Liver (tissue), 9 donors: Measurements from ENCODE around the gene SLIT3. TPM values are rescaled to one million over a fixed set of nuclear protein-coding genes. Genes with fewer than 3 reads are reported as not detected.

Experiments used
- DNase-seq: peaks from one replicate; pipeline ENCODE4 v3.0.0-alpha.2; 2017; ENCODE audit warnings: low spot score
- H3K27ac ChIP-seq, 2 donors: one replicate each; pipeline ENCODE4 v1.7.0; 2013; ENCODE audit warnings: inconsistent platforms in 2 of 2, low read length in 2 of 2, control low read depth in 1 of 2, low read depth in 1 of 2, mild to moderate bottlenecking in 1 of 2
- H3K27me3 ChIP-seq, 4 donors: one replicate each; pipeline versions ENCODE4 v1.6.1 to v1.7.0; 2013; ENCODE audit warnings: low read length in 3 of 4, inconsistent platforms in 1 of 4, mild to moderate bottlenecking in 1 of 4, moderate library complexity in 1 of 4; ENCODE audit not compliant: control insufficient read depth in 4 of 4, insufficient read depth in 4 of 4
- H3K36me3 ChIP-seq, 4 donors: one replicate each; pipeline versions ENCODE4 v1.6.1 to v1.7.0; 2013; ENCODE audit warnings: low read length in 3 of 4, mild to moderate bottlenecking in 3 of 4, low read depth in 1 of 4, moderate library complexity in 1 of 4; ENCODE audit not compliant: control insufficient read depth in 4 of 4, insufficient read depth in 3 of 4
- H3K4me1 ChIP-seq, 4 donors: one replicate each; pipeline versions ENCODE4 v1.6.1 to v1.7.0; 2013; ENCODE audit warnings: low read length in 3 of 4, mild to moderate bottlenecking in 3 of 4, moderate library complexity in 1 of 4; ENCODE audit not compliant: control insufficient read depth in 4 of 4, insufficient read depth in 4 of 4
- H3K4me3 ChIP-seq, 3 donors: one replicate each; pipeline versions ENCODE4 v1.6.1 to v1.7.0; 2013; ENCODE audit warnings: low read length in 3 of 3, control low read depth in 1 of 3, low read depth in 1 of 3, mild to moderate bottlenecking in 1 of 3
- H3K9ac ChIP-seq, 2 donors: one replicate each; pipeline ENCODE4 v1.7.0; 2013; ENCODE audit warnings: low read length in 2 of 2, mild to moderate bottlenecking in 2 of 2, moderate library complexity in 2 of 2, control low read depth in 1 of 2, low read depth in 1 of 2
- H3K9me3 ChIP-seq, 4 donors: one replicate each; pipeline versions ENCODE4 v1.6.1 to v1.7.0; 2013; ENCODE audit warnings: low read length in 3 of 4; ENCODE audit not compliant: control insufficient read depth in 4 of 4
- FOXA1 ChIP-seq: IDR thresholded peaks from 2 replicates; pipeline ENCODE4 v1.6.1; 2016; ENCODE audit warnings: antibody characterized with exemption
- FOXA2 ChIP-seq: IDR thresholded peaks from 2 replicates; pipeline ENCODE4 v1.6.1; 2016; ENCODE audit warnings: antibody characterized with exemption
- GABPA ChIP-seq, 2 donors: IDR thresholded peaks in 1 of 2; conservative IDR thresholded peaks in 1 of 2; 2 replicates each; pipeline ENCODE4 v1.6.1; 2016; ENCODE audit warnings: antibody characterized with exemption in 2 of 2, mild to moderate bottlenecking in 1 of 2, moderate library complexity in 1 of 2
- HNF4A ChIP-seq, 2 donors: conservative IDR thresholded peaks; 2 replicates each; pipeline ENCODE4 v1.6.1; 2016; ENCODE audit warnings: antibody characterized with exemption in 2 of 2, mild to moderate bottlenecking in 2 of 2
- HNF4G ChIP-seq: IDR thresholded peaks from 2 replicates; pipeline ENCODE4 v1.6.1; 2016; ENCODE audit warnings: antibody characterized with exemption
- JUND ChIP-seq, 2 donors: IDR thresholded peaks; 2 replicates each; pipeline ENCODE4 v1.6.1; 2016; ENCODE audit warnings: antibody characterized with exemption in 2 of 2
- NR2F2 ChIP-seq: IDR thresholded peaks from 2 replicates; pipeline ENCODE4 v1.6.1; 2016; ENCODE audit warnings: antibody characterized with exemption
- RAD21 ChIP-seq, 2 donors: IDR thresholded peaks; 2 replicates each; pipeline ENCODE4 v1.6.1; 2016; ENCODE audit warnings: antibody characterized with exemption in 2 of 2, mild to moderate bottlenecking in 2 of 2
- RXRA ChIP-seq, 2 donors: IDR thresholded peaks; 2 replicates each; pipeline ENCODE4 v1.6.1; 2017 to 2018; ENCODE audit warnings: antibody characterized with exemption in 2 of 2, mild to moderate bottlenecking in 1 of 2
- SP1 ChIP-seq: IDR thresholded peaks from 2 replicates; pipeline ENCODE4 v1.6.1; 2018; ENCODE audit warnings: antibody characterized with exemption, mild to moderate bottlenecking
- TAF1 ChIP-seq: conservative IDR thresholded peaks from 2 replicates; pipeline ENCODE4 v1.6.1; 2016; ENCODE audit warnings: antibody characterized with exemption, mild to moderate bottlenecking
- YY1 ChIP-seq: IDR thresholded peaks from 2 replicates; pipeline ENCODE4 v1.6.1; 2016; ENCODE audit warnings: antibody characterized with exemption, mild to moderate bottlenecking
- WGBS: extraction: QIAGEN DNeasy Blood & Tissue Kit; methylation state at CpG from one replicate; pipeline ENCODE4 v1.1.7; 2013; 5-methylcytosine and 5-hydroxymethylcytosine counted together
- polyA plus RNA-seq, 2 donors: library from polyadenylated mRNA; stranded (reverse) in 1 of 2; unstranded in 1 of 2; fragments of 200-250 nt in 1 of 2; fragments of >200 nt in 1 of 2; fragmentation: Nextera tagmentation in 1 of 2; extraction: Ambion mirVana in 1 of 2; gene quantifications; one replicate each; pipeline versions ENCODE4 v1.2.1 to v1.2.3, GENCODE V29; 2013 to 2015
- total RNA-seq, 2 donors: library from RNA; depleted of rRNA; stranded (reverse); fragments of >200 nt; gene quantifications; one replicate each; pipeline ENCODE4 v1.2.3, GENCODE V29; 2014
- TF ChIP-seq, protein P1 (sequence below): IDR thresholded peaks from 2 replicates; pipeline ENCODE4 v1.6.1; 2016; ENCODE audit warnings: antibody characterized with exemption, mild to moderate bottlenecking
- TF ChIP-seq, protein P2 (sequence below): IDR thresholded peaks from 2 replicates; pipeline ENCODE4 v1.6.1; 2016; ENCODE audit warnings: antibody characterized with exemption
- TF ChIP-seq, protein P3 (sequence below): IDR thresholded peaks from 2 replicates; pipeline ENCODE4 v1.6.1; 2016; ENCODE audit warnings: antibody characterized with exemption
- TF ChIP-seq, protein P4 (sequence below): fragments of 150-350 bp; IDR thresholded peaks from 2 replicates; pipeline ENCODE4 v1.5.1; 2017; ENCODE audit warnings: improper control_type of control experiment, low read depth, low read length; ENCODE audit not compliant: missing input control
- TF ChIP-seq, protein P5 (sequence below): IDR thresholded peaks from 2 replicates; pipeline ENCODE4 v1.6.1; 2016; ENCODE audit warnings: antibody characterized with exemption
- donor health status: healthy.
- donor health status: healthy.
- donor health status: healthy.
- donor health status: healthy.
- donor health status: healthy.

The SLIT3 gene
- total and polyA plus RNA-seq, 4 donors = 0.61 to 1.3 (median 0.91) TPM

DNA sequence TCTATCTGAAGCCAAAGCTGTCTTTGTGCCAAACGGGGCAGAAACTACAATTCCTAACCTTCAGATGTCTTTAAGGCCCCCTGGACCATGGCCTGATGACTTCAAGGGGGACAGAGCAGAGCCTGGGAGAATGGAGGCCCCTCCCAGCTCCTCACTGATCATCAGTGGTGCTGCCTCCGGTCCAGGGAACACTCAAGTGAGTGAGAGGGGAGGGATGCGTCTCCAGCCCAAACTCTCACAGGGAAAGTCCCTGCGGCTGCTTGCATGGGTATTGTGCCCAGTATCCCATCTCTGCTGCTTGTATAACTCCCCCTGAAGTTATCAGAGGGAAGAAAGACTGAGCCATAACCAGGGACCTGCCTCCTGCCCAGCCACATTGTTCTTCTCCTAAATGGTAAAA is 490.3 kb downstream of the SLIT3 start:
- TF ChIP-seq, protein P1, sequence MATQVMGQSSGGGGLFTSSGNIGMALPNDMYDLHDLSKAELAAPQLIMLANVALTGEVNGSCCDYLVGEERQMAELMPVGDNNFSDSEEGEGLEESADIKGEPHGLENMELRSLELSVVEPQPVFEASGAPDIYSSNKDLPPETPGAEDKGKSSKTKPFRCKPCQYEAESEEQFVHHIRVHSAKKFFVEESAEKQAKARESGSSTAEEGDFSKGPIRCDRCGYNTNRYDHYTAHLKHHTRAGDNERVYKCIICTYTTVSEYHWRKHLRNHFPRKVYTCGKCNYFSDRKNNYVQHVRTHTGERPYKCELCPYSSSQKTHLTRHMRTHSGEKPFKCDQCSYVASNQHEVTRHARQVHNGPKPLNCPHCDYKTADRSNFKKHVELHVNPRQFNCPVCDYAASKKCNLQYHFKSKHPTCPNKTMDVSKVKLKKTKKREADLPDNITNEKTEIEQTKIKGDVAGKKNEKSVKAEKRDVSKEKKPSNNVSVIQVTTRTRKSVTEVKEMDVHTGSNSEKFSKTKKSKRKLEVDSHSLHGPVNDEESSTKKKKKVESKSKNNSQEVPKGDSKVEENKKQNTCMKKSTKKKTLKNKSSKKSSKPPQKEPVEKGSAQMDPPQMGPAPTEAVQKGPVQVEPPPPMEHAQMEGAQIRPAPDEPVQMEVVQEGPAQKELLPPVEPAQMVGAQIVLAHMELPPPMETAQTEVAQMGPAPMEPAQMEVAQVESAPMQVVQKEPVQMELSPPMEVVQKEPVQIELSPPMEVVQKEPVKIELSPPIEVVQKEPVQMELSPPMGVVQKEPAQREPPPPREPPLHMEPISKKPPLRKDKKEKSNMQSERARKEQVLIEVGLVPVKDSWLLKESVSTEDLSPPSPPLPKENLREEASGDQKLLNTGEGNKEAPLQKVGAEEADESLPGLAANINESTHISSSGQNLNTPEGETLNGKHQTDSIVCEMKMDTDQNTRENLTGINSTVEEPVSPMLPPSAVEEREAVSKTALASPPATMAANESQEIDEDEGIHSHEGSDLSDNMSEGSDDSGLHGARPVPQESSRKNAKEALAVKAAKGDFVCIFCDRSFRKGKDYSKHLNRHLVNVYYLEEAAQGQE = no peak
- TF ChIP-seq, protein P2, sequence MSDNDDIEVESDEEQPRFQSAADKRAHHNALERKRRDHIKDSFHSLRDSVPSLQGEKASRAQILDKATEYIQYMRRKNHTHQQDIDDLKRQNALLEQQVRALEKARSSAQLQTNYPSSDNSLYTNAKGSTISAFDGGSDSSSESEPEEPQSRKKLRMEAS = no peak
- TF ChIP-seq GABPA (IDR thresholded peaks at IDR 0.05 in 1 of 2, conservative IDR thresholded peaks at IDR 0.05 in 1 of 2) = no peak
- no peak for TF ChIP-seq HNF4G
- TF ChIP-seq SP1 = no peak
- TF ChIP-seq, protein P3, sequence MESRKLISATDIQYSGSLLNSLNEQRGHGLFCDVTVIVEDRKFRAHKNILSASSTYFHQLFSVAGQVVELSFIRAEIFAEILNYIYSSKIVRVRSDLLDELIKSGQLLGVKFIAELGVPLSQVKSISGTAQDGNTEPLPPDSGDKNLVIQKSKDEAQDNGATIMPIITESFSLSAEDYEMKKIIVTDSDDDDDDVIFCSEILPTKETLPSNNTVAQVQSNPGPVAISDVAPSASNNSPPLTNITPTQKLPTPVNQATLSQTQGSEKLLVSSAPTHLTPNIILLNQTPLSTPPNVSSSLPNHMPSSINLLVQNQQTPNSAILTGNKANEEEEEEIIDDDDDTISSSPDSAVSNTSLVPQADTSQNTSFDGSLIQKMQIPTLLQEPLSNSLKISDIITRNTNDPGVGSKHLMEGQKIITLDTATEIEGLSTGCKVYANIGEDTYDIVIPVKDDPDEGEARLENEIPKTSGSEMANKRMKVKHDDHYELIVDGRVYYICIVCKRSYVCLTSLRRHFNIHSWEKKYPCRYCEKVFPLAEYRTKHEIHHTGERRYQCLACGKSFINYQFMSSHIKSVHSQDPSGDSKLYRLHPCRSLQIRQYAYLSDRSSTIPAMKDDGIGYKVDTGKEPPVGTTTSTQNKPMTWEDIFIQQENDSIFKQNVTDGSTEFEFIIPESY = no peak
- H3K36me3 ChIP-seq = no peaks in the 10 kb centered on the region
- H3K9me3 ChIP-seq = peaks cover 0 to 3% (median 0%) of the 10 kb centered on the region in 4 donors
- no peak for DNase-seq
- no peaks in the 10 kb centered on the region for H3K27me3 ChIP-seq
- no peaks in the 10 kb centered on the region for H3K4me1 ChIP-seq
- no peak overlapping the region for H3K4me3 ChIP-seq
- 66% methylated on average over 4 of the region's 4 CpGs for WGBS
- H3K9ac ChIP-seq = no peak overlapping the region
- no peak overlapping the region for H3K27ac ChIP-seq

DNA sequence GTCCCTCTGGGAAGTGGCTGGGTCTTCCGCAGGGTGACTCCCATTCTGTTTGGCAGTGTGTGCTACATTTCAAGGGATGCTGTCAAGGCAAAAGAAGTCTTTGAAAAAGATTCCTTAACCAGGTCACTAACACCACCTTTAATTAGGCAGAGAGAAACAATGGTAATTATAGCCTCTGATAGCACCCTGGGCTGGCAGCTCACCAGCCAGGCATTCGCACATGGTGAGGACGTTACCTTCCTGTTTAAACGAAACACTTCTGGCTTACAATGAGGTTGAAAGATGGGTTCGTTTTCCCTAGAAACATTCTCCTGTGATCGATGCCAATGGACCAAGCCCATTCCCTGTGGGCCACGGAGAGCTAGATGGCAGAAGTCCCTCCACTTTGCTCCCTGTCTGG is 491.7 kb downstream of the SLIT3 start:
- Histone ChIP-seq H3K9me3 (peaks cover 0 to 3% (median 0%) of the 10 kb centered on the region in 4 donors), H3K27me3 (no peaks in the 10 kb centered on the region)

More for the DNA sequence above, 491.7 kb downstream of the SLIT3 start:
- TF ChIP-seq, protein P2 = no peak
- TF ChIP-seq YY1 (no peak), SP1 (no peak), FOXA2 (no peak), RXRA (IDR thresholded peaks at IDR 0.05) (no peak), GABPA (IDR thresholded peaks at IDR 0.05 in 1 of 2, conservative IDR thresholded peaks at IDR 0.05 in 1 of 2) (no peak), JUND (IDR thresholded peaks at IDR 0.05) (no peak), TAF1 (no peak), NR2F2 (no peak), HNF4G (no peak), RAD21 (IDR thresholded peaks at IDR 0.05) (no peak), FOXA1 (no peak), HNF4A (conservative IDR thresholded peaks at IDR 0.05) (no peak)
- TF ChIP-seq, protein P4, sequence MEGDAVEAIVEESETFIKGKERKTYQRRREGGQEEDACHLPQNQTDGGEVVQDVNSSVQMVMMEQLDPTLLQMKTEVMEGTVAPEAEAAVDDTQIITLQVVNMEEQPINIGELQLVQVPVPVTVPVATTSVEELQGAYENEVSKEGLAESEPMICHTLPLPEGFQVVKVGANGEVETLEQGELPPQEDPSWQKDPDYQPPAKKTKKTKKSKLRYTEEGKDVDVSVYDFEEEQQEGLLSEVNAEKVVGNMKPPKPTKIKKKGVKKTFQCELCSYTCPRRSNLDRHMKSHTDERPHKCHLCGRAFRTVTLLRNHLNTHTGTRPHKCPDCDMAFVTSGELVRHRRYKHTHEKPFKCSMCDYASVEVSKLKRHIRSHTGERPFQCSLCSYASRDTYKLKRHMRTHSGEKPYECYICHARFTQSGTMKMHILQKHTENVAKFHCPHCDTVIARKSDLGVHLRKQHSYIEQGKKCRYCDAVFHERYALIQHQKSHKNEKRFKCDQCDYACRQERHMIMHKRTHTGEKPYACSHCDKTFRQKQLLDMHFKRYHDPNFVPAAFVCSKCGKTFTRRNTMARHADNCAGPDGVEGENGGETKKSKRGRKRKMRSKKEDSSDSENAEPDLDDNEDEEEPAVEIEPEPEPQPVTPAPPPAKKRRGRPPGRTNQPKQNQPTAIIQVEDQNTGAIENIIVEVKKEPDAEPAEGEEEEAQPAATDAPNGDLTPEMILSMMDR = no peak
- TF ChIP-seq, protein P5, sequence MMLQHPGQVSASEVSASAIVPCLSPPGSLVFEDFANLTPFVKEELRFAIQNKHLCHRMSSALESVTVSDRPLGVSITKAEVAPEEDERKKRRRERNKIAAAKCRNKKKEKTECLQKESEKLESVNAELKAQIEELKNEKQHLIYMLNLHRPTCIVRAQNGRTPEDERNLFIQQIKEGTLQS = no peak
- TF ChIP-seq, protein P1 = no peak
- TF ChIP-seq, protein P3 = no peak
- Histone ChIP-seq H3K36me3 (no peaks in the 10 kb centered on the region), H3K9ac (no peak overlapping the region), H3K4me3 (no peak overlapping the region), H3K27ac (no peak overlapping the region), H3K4me1 (no peaks in the 10 kb centered on the region)
- WGBS = 68% methylated on average over 7 of the region's 7 CpGs
- no peak for DNase-seq
